22Rv1 (cell line): ENCODE data around the gene DNAH2.

Source experiments
- CTCF ChIP-seq: fragments of 450-650 bp; IDR thresholded peaks from 2 replicates; pipeline ENCODE4 v1.5.1; 2017; ENCODE audit warnings: mild to moderate bottlenecking
- ZFX ChIP-seq: fragments of 450-650 bp; IDR thresholded peaks from 2 replicates; pipeline ENCODE4 v1.6.1; 2017; ENCODE audit warnings: antibody characterized with exemption, borderline replicate concordance

- TF ChIP-seq CTCF (no peak), ZFX (no peak)
Measured at GRCh38 chr17:7850701-7851437, 133.3 kb downstream of the DNAH2 start.
